ENCODE results near the gene SCN4B. TPM values are rescaled to one million over a fixed set of nuclear protein-coding genes. Genes with fewer than 3 reads are reported as not detected.

The SCN4B gene
- total and polyA plus RNA-seq, 2 of the 8 experiments (the other 6 are each of a cell fraction or from before 2014, with no cell fraction given) = 2.8 to 4.9 TPM

GRCh38 chr11:118162846-118163245, 10.2 kb upstream of the SCN4B start (continued):
- TF ChIP-seq CHD7 (IDR thresholded peaks at IDR 0.05; ENCODE audit: insufficient replicate concordance, low read length) (no peak), EZH2 (IDR thresholded peaks at IDR 0.05; ENCODE audit: low read depth, low read length, severe bottlenecking) (no peak), RXRA (IDR thresholded peaks at IDR 0.05; ENCODE audit: insufficient read depth, low read depth, low read length) (no peak), SP2 (IDR thresholded peaks at IDR 0.05; ENCODE audit: low read length) (no peak), POLR2A (IDR thresholded peaks at IDR 0.05; ENCODE audit: control extremely low read depth in 1 of 2, low read depth in 2 of 2, low read length in 2 of 2) (no peak), TAF7 (optimal IDR thresholded peaks at IDR 0.05; ENCODE audit: borderline replicate concordance, low read depth, low read length) (no peak), CHD1 (IDR thresholded peaks at IDR 0.05; ENCODE audit: low read depth, low read length) (no peak), HDAC2 (IDR thresholded peaks at IDR 0.05; ENCODE audit: borderline replicate concordance in 1 of 2, low read depth in 2 of 2, low read length in 2 of 2) (no peak)

Data from H1 (cell line).